GM03348 (cell line): ENCODE data around the gene FAM117A.
A peak's percentile ranks its signal among the peaks of the same experiment; 100 is the strongest.

Experiments used
- DNase-seq: peaks from one replicate; pipeline ENCODE4 v3.0.0; 2012; ENCODE audit warnings: low spot score

The FAM117A gene, protein sequence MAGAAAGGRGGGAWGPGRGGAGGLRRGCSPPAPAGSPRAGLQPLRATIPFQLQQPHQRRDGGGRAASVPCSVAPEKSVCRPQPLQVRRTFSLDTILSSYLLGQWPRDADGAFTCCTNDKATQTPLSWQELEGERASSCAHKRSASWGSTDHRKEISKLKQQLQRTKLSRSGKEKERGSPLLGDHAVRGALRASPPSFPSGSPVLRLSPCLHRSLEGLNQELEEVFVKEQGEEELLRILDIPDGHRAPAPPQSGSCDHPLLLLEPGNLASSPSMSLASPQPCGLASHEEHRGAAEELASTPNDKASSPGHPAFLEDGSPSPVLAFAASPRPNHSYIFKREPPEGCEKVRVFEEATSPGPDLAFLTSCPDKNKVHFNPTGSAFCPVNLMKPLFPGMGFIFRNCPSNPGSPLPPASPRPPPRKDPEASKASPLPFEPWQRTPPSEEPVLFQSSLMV

DNA sequence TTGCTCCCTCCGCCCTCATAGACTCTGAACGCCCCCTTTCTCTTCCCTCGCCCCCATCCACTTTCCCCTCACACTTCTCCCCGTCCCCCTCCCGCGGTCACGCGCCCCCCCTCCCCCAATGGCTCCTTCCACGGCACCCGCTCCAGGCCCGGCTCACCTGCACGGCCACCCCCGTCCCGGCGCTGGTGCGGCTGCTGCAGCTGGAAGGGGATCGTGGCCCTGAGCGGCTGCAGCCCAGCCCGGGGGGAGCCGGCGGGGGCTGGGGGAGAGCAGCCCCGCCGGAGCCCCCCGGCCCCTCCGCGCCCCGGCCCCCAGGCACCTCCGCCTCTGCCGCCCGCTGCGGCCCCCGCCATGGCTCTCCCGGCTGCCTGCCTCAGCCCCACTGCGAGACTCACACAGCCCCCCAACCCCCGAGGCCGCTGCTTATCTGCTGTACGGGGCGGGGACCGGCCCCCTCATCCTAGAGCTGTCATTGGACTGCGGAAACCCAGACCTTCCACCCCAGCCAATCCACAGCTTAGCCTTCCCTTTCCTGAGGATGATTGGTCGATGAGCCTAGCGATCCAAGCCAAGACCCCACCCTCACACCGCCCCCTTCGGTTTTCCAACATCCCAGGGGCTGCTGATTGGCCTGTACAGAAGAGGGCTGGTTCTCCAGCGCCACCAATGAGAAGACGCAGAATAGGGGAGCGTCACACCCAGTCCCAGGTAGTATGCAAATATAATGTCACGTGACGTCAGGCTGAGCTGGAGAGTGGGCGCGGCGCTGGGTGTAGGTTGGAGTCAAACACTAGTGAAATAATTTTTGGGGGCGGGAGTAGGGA, at the start of gene FAM117A:
Gene FAM117A, minus strand, starts transcription at position 397 of the 824 bp plus-strand sequence. Its CDS starts 44 bp downstream, at position 353.
- peak; percentile 98 for DNase-seq

DNA sequence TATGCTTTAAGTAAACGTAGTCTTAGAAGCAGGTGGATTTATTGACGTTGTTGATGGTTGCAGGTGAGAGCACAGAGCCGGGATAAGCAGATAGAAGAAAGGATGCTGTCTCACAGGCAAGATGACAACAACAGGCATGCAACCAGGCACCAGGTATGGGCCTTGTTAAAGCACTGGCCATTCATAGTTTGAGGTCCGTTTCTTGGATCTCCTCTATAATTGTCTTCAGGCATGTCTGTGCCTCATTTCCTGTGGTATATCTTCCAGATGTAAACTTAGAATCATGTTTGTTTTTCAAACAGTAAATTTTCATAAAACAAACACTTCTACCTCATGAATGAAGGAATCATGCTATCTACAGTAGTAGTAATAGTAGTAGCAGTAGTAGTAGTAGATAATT, 45.1 kb upstream of the FAM117A start:
- no peak for DNase-seq

DNA sequence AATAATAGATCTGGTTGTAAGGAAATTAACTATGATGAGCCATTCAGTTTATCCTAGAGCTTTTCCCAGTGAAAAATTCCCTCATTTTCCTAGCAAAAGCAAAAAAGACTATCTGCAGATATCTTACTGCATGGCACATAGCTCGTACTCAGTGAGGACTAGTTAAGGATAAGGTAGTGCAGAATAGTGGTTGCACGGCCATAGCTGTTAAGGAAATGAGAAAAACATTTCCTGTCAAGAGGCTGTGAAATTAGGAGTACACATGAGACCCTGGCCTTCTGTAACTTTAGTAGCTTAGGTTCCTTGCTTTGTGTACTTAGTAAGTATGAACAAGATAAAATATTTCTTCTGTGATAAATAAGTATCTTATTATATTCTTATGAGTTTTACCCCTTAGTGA, 34.8 kb upstream of the FAM117A start:
- no peak for DNase-seq

DNA sequence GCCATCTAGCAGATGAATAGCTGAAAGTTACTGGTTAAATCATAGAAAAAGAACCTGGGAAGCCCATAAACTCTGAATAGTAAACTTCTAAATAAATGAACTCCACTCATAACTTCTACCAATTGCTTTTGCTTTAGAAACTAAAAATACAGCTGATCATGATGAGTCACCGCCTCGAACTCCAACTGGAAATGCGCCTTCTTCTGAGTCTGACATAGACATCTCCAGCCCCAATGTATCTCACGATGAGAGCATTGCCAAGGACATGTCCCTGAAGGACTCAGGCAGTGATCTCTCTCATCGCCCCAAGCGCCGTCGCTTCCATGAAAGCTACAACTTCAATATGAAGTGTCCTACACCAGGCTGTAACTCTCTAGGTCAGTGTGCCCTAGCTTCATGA, 34.3 kb upstream of the FAM117A start:
- DNase-seq, result no peak

DNA sequence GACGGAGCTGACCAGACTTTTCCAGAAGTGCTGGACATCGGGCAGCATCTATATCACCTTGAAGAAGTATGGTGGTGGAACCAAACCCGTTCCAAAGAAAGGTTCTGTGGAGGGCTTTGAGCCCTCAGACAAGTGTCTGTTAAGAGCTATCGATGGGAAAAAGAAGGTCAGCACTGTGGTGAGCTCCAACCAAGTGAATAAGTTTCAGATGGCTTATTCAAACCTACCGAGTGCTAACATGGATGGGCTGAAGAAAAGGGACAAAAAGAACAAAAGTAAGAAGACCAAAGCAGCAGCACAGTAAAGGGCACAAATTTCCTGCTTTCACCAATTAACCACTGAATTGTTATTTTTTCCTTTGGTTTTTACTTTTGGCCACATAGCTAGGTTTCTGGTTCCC, 31.4 kb upstream of the FAM117A start:
- DNase-seq, result no peak

DNA sequence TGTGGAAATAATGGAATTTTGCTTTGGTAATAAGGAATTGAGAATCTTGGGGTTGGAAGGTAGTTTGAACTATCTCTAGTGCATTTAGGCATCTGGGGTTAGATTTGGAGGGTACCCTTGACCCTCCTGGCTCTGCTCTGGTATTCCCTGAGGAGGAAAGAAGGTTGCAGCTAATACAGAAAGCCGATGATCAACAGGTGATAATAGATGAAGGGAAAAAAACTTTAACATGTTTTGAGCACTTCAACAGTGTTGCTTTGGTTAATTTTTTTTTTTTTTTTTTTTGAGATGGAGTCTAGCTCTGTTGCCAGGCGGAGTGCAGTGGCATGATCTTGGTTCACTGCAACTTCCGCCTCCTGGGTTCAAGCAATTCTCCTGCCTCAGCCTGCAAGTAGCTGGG, 29.4 kb upstream of the FAM117A start:
- DNase-seq, result no peak

DNA sequence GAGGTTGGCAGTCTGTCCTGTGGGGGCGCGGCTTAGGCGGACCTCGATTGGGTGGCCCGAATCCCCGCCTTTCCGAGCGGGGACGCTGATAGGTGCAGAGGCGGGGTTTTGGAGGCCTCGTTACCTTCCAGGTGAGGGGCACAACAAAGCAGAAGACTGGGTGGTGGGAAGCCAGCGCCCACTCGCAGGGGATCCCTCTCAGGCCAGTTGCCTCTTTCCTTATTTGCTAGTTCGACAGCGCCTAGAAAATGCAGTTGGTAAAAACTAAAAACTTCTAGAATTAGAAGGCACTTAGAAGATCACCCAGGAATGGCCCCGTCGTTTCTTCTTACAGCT, 25.3 kb upstream of the FAM117A start:
- no peak for DNase-seq

DNA sequence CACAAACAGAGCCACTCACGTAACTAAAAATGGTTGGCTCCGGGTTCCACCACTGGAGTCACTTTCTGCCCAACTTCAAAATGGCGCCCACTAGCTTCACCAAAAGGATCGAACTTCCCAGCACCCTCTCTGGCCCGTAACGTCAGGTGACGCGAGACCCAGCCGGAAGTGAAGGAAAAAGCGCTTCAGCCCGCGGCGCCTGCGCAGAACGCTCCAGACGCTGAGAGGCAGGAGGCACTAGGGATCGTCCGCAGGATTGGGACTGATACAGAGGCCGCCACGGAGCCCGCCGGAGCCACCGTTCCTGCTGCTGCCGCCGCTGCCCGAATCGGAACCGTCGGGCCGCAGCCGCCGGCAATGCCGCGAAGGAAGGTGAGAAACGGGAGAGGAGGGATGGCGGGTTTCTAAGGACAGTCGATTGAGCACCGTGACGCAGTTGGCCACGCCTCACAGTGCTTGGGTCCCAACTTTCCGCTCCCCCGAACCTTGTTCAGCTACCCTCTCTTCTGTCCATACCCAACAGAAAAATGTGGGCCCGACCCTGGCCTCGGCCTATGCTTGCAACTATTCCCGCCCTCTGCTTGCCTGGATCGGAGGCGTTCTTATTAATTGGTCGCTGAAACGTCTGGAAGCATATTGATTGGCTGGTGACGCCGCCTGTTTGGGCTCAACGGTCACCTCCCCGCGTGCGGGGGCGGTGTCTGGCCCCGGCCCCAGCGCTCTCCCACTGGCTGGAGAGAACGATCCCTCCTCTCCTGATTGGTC, 24.7 kb upstream of the FAM117A start, which contains the start of gene KAT7:
Gene KAT7, plus strand, starts transcription at position 204 of the 765 bp plus-strand sequence. Its CDS starts 154 bp downstream, at position 358.
- peak; percentile 99 for DNase-seq

DNA sequence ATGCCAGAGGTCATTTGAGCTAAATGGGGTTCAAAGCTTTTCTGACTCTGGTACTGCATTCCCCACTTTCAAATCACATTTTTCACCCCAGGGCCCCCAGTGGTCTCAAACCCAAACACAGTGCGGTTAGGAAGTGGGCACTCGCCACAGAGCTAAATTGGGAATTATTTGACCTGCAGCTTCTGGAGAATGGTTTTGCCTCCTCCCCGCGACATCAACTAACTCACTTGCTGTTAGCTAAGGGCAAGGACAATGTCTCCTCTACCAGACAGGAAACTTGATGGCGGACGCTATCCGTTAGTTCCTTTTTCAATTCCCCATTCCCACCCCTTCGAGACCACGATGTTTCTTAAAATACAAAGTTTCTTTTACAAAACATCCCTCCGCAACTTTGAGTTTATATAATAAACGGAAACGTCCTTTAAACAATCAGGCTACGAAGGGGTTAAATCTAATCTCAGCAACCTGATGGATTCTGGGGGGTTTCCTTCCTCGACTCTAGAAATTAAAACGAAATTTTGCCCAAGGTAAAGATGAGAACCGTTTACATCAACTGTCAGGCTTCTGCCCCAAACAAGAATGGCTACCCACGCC, 24.1 kb upstream of the FAM117A start:
- no peak for DNase-seq

DNA sequence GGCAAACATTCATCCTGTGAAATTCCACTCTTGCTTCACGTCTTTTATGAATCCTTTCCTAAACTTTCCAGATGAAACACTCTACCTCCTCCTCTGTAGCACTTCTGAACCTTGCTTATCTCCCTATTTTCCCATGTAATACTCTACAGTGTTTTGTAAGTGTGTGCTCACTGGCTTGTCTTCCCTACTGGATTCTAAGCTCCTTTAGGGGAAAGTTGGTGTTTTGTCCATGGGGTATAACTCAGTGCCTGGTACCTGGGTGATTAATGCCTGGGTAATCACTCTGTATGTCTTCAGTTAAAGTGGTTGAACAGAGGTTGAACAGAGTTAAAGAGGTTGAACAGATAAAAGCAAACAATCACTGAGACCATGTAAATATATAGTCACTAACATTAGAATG, 20.7 kb upstream of the FAM117A start:
- no peak for DNase-seq

DNA sequence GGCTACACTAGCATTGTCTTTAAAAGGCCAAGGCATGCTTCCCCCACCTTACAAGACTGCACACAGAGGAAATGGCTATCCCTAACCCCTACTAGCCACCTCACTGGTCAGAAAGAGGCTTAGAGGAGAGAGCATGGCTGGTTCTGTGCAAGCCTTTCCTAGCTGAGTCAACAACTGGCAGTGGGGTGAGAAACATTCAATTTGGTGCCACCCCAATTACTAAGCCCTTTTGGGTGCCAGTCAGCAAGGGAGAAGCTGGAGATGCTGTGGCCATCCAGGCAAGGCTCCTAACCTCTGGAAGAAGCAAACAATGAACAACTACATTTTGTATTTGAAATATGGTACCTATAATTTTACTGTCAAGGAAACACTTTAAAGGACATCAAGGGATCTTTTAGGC, 19.9 kb upstream of the FAM117A start:
- DNase-seq, result no peak

DNA sequence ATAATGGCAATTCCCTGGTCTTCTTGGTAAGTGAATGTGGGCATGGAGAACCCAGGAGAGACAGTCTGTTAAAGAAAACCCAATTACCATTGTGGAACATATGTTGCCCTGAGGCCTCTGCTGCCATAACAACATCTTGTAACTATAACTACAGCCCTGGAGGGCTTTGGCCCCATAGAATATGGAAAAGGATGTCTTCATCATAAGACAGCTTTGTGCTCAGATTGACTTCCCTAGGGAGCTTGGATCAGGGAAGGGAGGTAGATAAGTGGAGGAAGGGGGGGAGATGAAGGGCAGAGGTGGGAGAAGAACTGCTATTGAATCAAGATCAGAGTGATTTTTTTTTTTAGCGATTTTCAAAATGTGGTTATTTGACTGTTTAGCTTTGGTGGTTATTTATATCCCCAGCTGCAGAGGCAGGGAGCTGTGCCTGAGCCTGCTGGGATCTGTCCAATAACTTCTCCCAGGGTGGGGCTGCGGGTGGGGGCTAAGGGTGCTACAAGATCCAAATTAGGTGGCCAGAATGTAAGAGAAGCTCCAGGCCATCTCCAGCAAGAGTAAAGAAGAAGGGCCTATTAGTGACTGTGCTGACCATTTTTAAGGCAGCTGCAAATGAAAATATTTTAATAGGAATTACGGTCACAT, 19.3 kb upstream of the FAM117A start:
- DNase-seq, result no peak

DNA sequence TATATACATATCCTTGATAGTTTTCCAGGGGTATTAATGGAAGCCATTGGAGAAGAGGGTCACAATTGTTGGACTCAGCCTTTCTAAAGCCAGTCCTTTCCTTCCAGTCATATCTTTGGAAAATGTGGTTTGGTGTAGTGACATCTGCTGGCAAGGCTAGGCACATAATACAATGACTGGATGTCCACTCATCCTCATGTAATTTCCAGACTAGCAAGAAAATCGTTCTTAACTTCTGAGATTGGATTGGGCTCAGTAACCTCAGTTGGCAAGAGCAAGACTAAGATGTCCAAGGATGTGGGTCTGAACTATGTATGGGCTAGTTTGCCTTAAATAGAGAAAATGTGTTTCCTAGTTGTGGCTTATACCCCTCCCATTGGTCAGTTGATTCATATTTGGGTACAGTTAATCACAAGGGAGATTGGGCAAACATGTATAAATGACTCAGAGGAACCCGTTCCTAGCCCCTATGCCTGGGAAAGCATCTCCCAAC, 15.9 kb upstream of the FAM117A start:
- DNase-seq, result peak; percentile 81

DNA sequence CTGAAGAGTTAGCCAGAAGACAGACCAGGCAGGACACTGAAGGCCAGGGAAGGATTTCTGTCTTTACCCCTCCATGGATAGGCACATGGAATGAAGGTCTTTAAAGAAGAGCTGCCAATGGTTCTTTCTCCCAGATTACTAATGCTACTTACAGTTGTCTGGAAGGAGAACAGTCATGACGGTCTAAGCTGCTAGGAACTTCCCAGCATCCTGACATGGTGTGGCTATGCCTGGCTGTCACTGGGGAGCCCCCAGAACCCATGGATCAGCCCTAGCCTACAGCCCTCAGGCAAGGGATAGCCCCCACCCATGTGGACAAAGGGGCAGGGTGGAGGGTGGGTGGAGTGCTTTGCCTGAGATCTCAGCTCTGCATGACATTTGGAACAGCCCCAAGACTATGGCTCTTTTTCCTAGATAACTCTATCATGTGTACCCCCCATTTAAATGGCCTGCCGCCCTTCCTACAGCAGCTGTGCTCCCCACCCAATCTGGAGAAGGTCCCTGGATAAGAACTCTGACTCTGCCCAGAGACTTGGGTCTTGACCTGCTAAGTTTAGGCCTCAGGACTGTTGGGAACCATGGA, 15.3 kb upstream of the FAM117A start:
- no peak for DNase-seq

DNA sequence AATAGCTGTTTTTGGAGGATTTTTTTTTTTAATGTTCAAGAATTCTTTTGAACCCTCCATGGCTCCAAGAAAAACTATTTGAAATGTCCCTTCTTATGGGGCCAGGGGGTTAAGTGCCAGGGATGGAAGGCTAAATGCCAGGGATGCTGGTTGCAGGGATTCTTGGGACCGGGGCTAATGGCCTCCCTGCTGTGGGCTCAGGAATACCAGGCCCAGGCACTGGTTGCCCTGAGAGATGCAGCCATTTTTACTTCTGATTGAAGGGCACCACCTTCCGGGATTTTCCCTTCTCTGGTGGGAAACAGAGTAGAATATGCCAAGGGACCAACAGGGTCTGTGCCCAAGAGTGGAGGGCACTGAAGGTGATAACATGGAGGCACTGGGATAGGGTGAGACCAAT, 13.6 kb upstream of the FAM117A start:
- DNase-seq, result no peak

DNA sequence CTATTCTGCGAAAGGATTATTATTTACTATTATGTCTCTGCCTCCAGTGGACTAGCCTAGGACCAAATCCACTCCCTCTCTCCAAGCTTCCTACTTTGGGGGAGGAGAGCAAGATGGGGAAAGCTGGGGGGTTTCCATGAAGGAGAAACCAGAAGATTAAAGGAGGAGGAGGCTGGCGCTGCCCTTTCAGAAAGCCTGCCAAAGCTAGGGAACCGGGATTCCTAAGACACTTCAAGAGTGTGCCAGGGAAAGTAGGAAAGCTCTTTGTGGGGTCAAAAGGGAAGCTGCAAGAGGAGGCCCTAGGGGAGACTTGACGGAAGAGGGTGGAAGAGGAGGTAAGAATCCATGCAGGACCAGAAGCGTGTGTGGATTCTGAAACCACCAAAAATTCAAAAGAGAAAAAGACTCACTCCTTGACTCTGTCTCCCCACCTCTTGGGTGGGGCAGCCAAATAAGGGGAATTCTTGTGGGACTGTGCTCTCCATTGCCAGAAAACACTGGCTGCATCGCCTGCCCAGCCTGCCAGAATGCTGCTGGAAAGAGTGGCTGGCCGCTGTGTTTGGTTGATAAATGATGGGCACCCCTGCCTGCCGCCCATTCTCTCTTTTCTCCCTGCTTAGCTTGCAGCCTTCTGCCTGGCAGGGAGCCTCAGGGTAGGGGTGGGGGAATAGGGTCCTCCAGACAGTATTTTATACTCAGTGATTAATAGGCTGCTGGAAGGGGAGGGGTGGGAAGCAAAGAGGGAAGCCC, 12.8 kb upstream of the FAM117A start:
- no peak for DNase-seq

DNA sequence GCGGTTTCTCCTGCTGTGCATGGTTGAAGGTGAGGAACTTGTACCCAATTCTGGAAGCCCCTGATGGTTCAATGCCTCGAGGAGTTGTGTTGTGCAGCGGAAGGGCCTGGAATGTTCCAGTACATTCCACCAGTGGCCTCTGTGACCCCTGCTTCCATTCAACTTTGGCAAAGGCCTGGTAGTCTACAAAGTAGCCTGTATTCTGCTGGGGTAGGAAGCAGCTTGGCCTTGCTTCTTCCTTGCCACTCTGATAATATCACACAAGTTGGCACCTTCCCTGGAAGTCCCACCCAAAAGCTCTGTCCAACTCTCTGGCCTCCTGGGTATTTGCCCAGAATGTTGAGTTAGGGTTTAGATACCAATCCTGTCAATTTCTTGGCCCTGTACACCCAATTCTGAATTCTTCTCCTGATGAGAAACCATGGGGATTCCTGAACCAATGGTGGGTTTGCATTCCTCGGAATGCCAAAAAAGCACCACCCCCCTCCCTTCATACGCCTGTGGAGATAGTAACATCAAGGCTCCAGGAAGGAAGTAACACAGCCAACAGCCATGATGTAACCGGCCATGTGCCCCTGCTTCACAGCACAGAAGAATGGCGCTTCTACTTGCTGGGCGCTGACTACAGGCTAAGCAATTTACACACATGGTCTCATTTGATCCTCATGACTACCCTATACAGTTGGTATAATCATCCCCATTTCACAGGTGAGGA, 11.8 kb upstream of the FAM117A start:
- no peak for DNase-seq

DNA sequence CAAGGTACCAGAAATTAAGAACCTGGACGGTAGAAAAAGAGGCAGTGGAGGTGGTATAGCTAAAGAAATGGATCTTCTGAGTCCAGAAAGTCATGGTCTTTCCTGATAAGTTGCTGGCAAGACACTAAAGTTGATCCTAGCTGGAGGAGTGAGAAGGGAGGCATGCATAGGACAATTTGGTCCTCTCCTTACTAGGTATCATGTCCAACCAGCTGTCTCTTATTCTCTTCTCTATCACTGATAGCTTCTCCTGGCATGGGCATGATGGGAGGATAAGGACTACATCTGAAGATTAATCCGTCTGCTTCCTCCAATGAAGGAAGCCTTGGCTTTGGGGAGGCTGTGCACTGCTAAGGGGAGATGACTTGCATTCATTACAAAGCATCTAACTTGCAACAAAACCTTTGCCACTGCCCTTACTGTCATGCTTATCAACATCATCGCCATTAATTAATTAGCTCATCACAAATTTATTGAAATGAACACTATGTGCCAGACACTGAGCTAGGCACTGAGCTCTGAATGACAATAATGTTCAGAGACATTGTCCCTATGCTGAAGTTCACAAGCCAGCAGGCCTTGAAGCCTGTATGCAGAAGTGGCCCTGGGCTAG, 3.1 kb upstream of the FAM117A start:
- DNase-seq, result no peak

DNA sequence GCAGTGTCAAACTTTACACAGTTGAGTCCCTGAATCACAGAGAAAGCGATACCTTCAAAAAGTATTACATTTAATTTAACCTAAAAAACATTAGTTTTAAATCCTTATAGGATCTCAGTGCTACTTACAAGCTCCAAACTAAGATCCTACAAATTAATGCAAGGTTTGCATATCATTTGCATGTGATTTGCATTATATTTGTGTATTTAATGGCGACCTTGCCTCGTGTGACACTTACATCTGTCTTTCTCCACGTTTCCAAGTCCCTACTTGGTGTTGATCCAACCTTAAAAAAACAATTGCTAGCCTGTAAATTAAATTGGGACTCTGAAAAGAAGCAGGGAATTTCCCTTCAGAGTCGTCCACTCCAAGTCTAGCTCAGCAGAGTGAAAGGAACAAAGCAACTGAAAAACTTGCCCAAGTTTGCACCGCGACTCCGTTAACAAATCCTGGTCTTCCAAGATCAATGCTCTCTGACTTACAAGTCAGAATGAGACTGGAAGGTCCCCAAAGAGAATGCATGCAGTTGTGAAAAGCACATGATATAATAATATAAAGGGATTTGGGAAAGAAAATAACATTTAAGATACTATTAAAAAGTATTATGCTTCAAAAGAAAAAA, 739 bp upstream of the FAM117A start:
- no peak for DNase-seq
